CD4-positive, alpha-beta T cell treated with Interleukin-1 beta for 1 hour (primary cell): Measurements from ENCODE around the gene LTBP2.

Experiments used
- DNase-seq, 2 donors: peaks; one replicate each; pipeline ENCODE4 v3.0.0-alpha.2; 2020 to 2022

The LTBP2 gene

GRCh38 chr14:74610866-74611649 lies 979 bp downstream of the LTBP2 start:
- no peak for DNase-seq

GRCh38 chr14:74610199-74610865 lies 1.7 kb downstream of the LTBP2 start:
- no peak for DNase-seq

DNA sequence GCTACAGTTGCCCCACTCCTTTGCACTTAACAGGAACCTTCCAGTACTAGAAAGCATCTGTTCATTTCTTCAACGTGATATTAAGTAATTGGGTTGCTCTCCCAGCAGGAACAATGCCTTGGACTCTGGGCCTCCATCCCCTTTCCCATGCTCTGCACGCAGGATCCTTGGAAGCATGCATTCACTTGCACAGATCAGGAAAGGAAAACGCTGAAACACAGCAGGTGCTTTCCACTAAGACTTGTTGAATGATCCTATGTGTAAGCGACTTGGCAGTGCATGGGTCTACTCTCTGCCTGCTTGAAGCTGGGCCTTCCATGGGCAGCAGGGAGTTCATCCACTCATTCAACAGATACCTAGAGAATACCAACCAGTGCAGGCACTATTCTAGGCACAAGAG lies 2.3 kb downstream of the LTBP2 start:
- DNase-seq = no peak

- DNase-seq = peak; percentile 83 to 86
These were observed 3.0 kb downstream of the LTBP2 start for GRCh38 chr14:74608959-74609611.

DNA sequence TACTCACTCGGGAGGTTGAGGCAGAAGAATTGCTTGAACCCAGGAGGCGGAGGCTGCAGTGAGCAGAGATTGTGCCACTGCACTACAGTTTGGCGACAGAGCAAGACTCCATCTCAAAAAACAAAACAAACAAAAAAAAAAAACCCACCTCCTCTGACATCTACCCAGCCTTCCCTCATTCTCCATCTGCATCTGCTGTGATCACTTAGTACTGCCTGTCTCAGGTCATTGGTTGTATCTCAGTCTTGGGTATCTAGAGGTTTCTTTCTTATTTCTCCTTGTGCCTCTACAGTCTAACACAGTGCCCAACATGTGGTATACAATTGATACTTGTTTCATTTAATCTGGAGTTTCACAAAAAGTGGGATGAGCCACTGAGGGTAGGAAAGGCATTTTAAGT lies 5.3 kb downstream of the LTBP2 start:
- DNase-seq = no peak

- no peak for DNase-seq
These were observed 6.4 kb downstream of the LTBP2 start for GRCh38 chr14:74605531-74606223.

DNA sequence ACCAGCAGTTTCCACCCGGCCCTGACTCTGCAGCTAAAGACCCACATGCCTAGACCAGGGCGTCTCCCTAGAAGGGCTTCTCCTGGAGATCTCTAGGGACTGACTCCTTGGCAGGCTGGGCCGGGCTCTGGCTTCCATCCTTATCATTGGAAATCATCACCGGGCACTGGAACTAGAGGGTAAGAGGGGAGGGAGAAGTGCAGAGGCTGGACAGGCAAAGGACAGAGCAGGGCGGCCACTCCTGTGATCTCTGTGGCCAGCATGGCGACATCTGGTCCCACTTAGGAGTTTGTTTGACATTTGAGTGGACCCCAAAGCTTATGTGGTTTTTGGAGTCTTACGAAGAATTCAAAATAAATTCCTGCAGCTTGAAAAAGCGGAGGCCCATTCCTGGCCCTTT lies 7.1 kb downstream of the LTBP2 start:
- no peak for DNase-seq

DNA sequence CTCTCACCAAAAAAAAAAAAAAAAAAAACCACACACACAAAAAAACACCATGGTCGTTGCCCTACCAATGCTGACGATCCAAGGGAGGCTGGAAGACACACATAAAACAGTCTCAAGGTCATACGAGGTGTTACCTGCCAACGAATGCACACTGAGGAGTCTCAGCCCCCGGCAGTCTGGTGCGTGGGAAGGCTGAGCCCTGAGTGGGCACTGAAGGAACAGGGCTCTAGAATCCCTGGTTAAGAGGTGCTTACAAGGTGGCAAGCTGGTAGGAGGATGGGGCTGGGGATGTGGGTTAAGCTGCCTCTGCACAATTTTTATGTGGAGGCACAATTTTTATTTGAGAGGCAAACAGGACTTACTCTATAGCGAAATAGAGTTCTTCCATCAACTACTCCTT lies 7.9 kb downstream of the LTBP2 start:
- no peak for DNase-seq

DNA sequence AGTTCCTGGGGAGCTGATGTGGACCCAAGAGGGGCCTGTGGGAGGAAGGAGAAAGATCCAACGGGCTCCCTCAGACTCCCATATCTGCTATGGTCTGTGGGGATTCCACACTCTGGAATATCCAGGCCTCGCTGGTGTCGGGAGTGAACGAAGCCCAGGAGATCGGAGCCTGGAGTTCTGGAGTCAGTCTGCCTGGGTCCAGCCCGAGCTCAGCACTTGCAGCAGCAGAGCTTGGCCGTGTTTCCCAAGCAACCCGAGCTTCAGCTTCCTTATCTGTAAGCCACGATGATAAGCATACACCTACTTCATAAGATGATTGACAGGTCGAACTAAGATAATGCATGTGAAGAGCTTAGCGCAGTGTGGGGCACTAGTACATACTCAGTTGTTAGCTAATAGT lies 10.1 kb downstream of the LTBP2 start:
- DNase-seq = no peak

DNA sequence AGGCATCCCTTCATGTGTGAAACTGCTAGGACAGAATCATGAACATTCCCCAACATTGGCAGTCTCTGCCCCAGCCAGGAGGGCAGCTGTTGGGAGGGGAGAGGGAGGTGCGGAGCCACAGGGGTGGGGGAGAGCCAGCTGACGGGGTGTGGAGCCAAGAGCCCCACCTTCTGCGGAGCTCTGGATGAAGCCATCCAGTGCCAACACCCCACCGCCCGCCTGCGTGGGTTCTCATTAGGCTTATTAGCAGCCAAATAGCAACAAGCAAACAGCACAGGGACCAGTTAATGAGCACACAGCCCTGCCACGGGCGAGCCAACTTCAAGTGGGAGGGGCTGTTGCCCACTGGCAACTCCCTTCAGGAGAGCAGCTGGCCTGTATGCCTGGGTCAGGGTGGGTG lies 12.1 kb downstream of the LTBP2 start:
- DNase-seq = no peak

DNA sequence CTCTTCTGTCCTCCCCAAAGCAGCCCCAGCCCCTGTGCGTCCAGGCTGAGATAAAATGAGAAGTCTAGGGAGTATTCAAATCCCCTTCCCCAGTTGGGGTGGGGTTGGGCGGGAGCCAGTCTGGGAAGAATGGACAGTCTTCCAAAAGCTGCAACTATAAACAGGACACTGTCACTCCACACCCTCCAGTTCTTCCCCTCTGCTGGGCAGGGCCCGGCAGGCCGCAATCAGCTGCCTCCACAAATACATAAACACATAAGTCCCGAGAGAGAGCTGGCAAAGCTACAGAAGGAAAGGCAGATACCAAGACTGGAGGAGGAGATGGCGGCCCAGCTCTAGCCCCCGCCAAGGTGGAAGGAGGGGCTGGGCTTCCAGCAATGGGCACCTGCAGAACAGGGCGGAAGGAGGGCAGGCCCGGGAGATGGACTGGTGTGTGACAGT lies 12.7 kb downstream of the LTBP2 start:
- no peak for DNase-seq

- no peak for DNase-seq
These were observed 15.1 kb downstream of the LTBP2 start for GRCh38 chr14:74596741-74597450.

DNA sequence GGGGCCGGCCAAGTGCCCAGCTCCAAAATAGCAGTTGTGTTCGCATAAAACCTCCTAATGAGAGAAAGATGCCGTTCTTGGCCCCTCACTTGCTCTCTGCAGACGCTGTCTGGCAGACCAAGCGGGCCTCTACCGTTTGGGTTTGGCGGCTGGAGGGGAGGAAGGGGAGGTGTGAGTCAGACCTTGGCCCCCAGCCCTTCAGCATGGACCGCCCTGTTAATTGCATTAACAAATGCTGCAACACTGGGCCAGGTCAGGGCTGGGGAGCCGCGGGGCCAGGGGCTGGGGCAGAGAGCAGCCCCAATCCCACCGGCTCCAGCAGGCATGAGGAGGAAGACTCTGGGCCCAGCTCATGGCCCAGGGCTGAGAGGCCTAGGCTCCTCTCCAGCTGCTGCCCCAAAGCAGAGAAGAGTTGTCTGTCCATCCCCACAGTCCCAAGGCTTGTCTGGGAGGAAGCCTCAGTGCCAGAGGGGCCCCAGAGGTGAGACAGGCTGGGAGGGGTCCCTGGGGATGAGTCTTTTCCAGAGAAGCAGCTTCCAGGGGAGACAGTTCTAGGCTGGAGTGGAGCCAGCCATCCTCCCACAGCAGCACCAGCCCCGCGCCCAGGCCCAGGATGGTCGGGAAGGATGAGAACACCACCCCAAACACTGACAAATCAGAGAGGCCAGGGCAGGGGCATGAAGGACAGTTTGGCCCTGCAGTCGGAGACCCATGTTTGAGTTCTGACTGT lies 16.9 kb downstream of the LTBP2 start:
- DNase-seq = no peak

DNA sequence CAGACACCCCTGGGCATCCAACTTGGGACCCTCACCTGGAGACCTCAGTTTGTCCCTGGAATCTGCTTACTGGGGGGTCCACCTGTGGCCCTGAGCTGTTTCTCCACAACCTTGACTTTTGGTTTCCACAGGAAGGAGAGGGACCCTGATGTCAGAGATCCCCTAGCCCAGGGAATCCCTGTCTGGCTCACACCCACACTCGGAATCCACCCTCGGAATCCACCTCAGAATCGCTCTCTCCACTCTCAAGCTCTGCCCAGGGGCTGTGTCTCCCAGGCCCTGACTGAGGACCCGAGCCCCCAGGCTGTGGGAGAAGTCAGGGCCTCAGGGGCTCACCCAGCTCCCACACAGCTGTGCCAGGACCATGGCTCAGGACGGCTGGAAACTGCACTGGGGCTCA lies 17.4 kb downstream of the LTBP2 start:
- no peak for DNase-seq

DNA sequence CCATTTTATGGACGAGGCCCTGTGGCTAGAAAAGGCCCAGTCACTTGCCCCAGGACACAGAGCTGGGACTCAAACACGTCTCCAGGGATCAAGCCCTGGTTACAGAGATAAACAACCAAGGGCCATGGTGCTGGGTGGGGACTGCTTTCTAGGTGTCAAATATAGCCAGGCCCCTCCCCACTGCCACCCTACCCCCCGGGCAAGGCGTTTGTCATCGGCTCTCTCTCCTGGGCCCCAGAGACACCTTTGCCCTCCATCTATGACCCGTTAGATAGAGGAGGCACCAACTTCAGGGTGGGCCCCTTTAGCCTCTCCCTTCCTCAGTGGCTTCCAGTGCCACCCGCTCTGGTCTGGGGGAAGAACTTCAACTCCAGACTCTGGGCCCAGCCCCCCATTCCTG lies 18.0 kb downstream of the LTBP2 start:
- DNase-seq = no peak

DNA sequence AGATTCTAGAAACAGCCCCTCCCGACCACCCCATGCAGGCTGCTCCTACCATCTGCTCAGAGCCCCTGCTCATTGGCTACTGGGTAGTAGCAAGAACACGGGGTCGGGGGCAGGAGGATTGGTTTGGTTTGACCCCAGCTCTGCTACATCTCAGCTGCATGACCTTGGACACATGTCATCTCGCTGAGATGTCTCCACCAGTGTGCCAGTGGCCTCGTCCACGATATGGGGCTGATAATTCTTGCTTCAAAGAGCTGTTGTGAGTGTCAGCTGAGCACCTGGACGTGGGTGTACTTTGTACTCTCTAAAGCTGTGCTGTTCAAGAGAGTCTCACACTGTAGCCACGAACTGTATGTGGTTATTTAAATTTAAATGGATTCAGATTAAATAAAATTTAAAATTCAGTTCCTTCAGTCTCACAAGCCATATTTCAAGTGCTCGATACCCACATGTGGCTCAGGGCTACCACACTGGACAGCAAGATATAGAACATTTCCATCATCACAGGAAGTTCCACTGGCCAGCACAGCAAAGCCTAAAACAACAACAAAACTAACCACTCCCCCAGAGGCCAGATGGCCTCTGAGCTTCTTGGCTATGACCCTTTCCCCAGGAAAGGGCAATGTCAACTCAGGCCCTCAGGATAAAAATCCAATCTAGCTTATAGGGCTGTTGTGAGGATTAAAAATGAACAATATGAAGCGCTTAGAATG lies 18.6 kb downstream of the LTBP2 start:
- DNase-seq = no peak

DNA sequence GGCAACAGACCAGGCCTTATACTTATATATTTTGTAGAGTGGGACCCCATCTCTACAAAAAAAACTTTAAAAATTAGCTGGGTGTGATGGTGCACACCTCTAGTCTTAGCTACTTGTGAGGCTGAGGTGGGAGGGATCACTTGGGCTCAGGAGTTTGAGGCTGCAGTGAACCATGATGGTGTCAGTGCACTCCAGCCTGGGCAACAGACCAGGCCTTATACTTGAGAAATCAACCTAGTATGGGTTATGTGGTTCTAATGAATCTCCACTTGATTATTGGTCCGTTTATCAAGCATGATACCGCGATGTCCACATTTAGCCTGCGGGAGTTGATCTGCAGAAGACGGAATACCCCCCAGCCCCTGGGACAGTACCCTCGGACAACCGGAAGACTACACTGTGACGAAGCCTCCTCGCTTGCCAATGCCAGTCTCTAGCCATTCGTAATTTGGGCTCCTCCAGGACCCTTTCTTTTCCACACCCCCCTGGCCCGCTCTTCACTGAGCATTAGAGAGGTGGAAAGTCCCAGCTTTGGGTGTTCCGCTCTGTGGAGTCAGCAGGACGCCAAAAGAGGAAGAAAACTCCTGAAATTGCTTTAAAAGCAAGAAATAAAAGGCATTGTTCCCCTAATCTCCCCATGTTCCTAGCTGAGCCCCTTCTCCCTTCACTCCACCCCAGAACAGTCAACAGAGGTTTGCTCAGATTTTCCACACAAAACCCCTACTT lies 19.4 kb downstream of the LTBP2 start:
- peak in 1 of 2 donors; percentile 28 for DNase-seq

DNA sequence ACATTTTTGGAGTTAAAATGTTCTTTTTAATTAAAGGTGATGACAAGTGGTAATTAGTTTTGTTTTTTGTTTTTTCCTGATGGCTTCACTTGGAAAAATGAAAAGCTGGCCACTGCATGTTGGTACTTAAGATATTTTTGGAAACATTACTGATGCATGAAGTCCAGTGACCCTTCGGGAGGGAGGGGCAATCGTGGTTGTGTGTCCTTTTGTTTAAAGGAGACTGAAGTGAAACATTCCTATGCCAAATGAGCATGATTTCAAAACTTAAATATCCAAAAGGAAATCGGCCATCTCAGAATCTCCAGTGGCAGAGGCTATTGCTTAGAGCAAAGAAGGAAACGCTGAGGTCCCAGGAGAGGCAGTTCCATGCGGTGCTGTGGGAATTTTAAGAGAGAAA lies 20.1 kb downstream of the LTBP2 start:
- DNase-seq = no peak

DNA sequence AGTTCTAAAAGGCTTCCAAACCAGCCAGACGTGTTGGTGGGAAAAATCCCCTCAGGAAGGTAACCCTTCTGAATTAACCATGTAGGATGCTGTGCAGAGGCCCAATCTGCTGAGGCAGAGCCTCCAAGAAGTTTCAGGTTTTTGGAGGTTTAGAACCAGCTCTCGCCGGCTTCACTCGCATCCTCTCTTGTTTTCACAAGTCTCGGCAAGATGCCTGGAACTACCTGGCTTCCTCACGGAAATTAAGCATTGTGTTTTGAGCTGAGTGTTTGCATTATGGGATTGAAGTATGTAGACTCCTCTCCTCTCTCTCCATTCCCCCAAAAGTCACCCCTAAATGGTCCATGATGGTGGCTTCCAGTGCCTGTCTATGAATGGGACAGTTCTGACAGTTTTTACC lies 20.6 kb downstream of the LTBP2 start:
- no peak for DNase-seq

DNA sequence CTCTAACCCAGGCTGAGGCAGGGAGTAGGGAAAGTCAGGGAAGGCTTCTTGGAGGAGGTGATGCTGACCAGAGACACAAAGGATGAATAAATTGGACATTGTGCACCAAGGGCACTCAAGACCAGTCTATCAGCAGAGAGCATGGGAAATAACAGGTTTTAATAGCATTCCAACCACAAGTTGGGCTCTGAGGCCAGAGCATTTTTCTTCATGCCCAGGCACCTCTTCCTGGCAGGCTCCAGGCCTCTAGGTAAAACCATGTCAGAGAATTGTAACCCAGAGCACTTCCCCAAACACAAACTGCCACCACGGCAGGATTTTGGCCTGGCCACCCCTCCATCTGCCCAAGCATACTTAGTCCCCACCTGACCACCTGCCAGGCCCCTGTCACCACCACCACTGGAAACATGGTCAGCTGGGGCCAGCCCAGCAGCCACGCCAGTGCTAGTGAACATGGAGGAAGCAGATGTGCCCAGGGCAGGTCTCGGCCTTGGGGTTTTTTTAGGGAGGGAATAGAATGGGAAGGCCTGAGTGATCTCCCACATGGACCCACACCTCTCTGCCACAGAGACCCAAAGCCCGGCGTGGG lies 22.7 kb downstream of the LTBP2 start:
- no peak for DNase-seq
